Left ventricle myocardium inferior (tissue), 1 donor: ENCODE data around the gene ZNF281. TPM values are rescaled to one million over a fixed set of nuclear protein-coding genes. Genes with fewer than 3 reads are reported as not detected.

Source experiments
- DNase-seq: peaks from one replicate; pipeline ENCODE4 v3.0.0-alpha.2; 2020
- H3K27ac ChIP-seq: fragments of 200-600 bp; replicated peaks from 2 replicates; pipeline ENCODE4 v1.8.0; 2021
- H3K27me3 ChIP-seq: fragments of 200-600 bp; 2 replicates; pipeline ENCODE4 v1.8.0; 2021; ENCODE audit warnings: low read depth
- H3K36me3 ChIP-seq: fragments of 200-600 bp; 2 replicates; pipeline ENCODE4 v1.8.0; 2021
- H3K4me1 ChIP-seq: fragments of 200-600 bp; 2 replicates; pipeline ENCODE4 v1.8.0; 2021
- H3K4me3 ChIP-seq: fragments of 200-600 bp; 2 replicates; pipeline ENCODE4 v1.8.0; 2021; ENCODE audit warnings: mild to moderate bottlenecking, moderate library complexity
- H3K9me3 ChIP-seq: fragments of 200-600 bp; replicated peaks from 2 replicates; pipeline ENCODE4 v1.8.0; 2021
- intact Hi-C: fragments of 100-400 bp; cut with micrococcal nuclease; formaldehyde crosslinking; loops from one replicate; pipeline ENCODE4 v1.11.0; 2022
- total RNA-seq: library from RNA; stranded (reverse); fragmentation: NEBNext Ultra II Directional; extraction: Animal tissue kit (Norgen Biotek cat#: 25700); gene quantifications from one replicate; pipeline ENCODE4 v1.2.1, GENCODE V29; 2021
- TF ChIP-seq, protein P1 (sequence below): fragments of 200-600 bp; IDR thresholded peaks from 2 replicates; pipeline ENCODE4 v1.8.0; 2021; ENCODE audit warnings: antibody characterized with exemption, mild to moderate bottlenecking, borderline replicate concordance
- donor health status: DM: no; HTN: yes; CAD: no; lungs with severe emphysema.

Gene ZNF281
- total RNA-seq, 1 donor from 2014 or later: 8.3 TPM

DNA sequence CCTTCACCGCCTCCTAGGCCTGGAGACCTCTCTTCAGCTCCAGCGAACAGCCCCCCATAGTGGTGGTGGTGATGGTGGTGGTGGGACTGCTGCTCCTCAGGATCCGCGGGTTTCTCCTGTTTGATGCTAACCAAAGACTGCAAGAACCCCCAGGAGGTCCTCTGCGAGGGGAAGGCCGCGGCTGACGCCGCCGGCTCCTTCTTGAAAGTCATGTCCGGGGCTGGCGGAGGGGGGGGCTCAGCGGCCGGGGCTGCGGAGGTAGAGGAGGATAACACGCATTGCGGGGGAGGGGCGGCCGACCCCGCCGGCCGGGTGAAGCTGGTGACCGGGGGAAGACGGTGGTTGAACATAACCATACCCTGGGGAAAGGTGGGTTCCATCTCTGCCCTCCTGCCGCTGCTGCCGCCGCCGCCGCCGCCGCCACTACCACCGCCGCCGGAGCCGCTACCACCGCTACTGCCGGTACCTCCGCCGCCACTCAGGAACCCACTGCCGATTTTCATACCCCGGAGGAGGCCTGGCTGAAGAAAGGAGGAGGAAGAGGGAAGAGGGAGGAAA lies 554 bp downstream of the ZNF281 start:
- H3K27ac ChIP-seq: peak overlapping the region; percentile 91
- H3K9me3 ChIP-seq: no peaks in the 10 kb centered on the region
- peaks cover 18% of the 10 kb centered on the region for H3K36me3 ChIP-seq
- DNase-seq: peak; percentile 30
- H3K27me3 ChIP-seq: no peaks in the 10 kb centered on the region
- TF ChIP-seq, protein P1, sequence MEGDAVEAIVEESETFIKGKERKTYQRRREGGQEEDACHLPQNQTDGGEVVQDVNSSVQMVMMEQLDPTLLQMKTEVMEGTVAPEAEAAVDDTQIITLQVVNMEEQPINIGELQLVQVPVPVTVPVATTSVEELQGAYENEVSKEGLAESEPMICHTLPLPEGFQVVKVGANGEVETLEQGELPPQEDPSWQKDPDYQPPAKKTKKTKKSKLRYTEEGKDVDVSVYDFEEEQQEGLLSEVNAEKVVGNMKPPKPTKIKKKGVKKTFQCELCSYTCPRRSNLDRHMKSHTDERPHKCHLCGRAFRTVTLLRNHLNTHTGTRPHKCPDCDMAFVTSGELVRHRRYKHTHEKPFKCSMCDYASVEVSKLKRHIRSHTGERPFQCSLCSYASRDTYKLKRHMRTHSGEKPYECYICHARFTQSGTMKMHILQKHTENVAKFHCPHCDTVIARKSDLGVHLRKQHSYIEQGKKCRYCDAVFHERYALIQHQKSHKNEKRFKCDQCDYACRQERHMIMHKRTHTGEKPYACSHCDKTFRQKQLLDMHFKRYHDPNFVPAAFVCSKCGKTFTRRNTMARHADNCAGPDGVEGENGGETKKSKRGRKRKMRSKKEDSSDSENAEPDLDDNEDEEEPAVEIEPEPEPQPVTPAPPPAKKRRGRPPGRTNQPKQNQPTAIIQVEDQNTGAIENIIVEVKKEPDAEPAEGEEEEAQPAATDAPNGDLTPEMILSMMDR: no peak
- H3K4me3 ChIP-seq: peak overlapping the region; percentile 95
- H3K4me1 ChIP-seq: peaks cover 57% of the 10 kb centered on the region
- intact Hi-C loops: no loop called here

- no peak for DNase-seq
- TF ChIP-seq, protein P1: no peak
- Histone ChIP-seq H3K27me3 (no peaks in the 10 kb centered on the region), H3K27ac (no peak overlapping the region), H3K4me3 (peak overlapping the region; percentile 28), H3K4me1 (peaks cover 62% of the 10 kb centered on the region), H3K9me3 (no peaks in the 10 kb centered on the region), H3K36me3 (peaks cover 28% of the 10 kb centered on the region)
- intact Hi-C loops: no loop called here
These were observed 3.6 kb downstream of the ZNF281 start for GRCh38 chr1:200406161-200406797.

GRCh38 chr1:200405264-200405663 lies 4.6 kb downstream of the ZNF281 start:
- no peak overlapping the region for H3K27ac ChIP-seq
- intact Hi-C loops: no loop called here
- peaks cover 57% of the 10 kb centered on the region for H3K4me1 ChIP-seq
- H3K4me3 ChIP-seq: peak overlapping the region; percentile 28
- no peaks in the 10 kb centered on the region for H3K9me3 ChIP-seq
- peaks cover 28% of the 10 kb centered on the region for H3K36me3 ChIP-seq
- no peaks in the 10 kb centered on the region for H3K27me3 ChIP-seq
- DNase-seq: no peak
- TF ChIP-seq, protein P1: no peak

- no peak overlapping the region for H3K27ac ChIP-seq
- intact Hi-C loops: no loop called here
- TF ChIP-seq, protein P1: no peak
- peaks cover 18% of the 10 kb centered on the region for H3K36me3 ChIP-seq
- DNase-seq: no peak
- H3K4me1 ChIP-seq: peaks cover 24% of the 10 kb centered on the region
- no peaks in the 10 kb centered on the region for H3K27me3 ChIP-seq
- H3K4me3 ChIP-seq: no peak overlapping the region
- no peaks in the 10 kb centered on the region for H3K9me3 ChIP-seq
These were observed 8.1 kb downstream of the ZNF281 start for GRCh38 chr1:200401708-200402107.

- no peaks in the 10 kb centered on the region for H3K9me3 ChIP-seq
- no peak overlapping the region for H3K4me3 ChIP-seq
- H3K4me1 ChIP-seq: peaks cover 20% of the 10 kb centered on the region
- DNase-seq: no peak
- H3K27me3 ChIP-seq: no peaks in the 10 kb centered on the region
- no peak overlapping the region for H3K27ac ChIP-seq
- TF ChIP-seq, protein P1: no peak
- intact Hi-C loops: no loop called here
- peaks cover 18% of the 10 kb centered on the region for H3K36me3 ChIP-seq
These were observed 8.6 kb downstream of the ZNF281 start for GRCh38 chr1:200401263-200401662.
